HG03457 (cell line): Measurements from ENCODE around the gene GLYATL1.

Source experiments
- ATAC-seq: cut with Tn5 transposase; IDR thresholded peaks from one replicate; pipeline ENCODE4 v1.9.1; 2021; ENCODE audit warnings: moderate number of reproducible peaks; ENCODE audit not compliant: unreplicated experiment

Gene GLYATL1, protein sequence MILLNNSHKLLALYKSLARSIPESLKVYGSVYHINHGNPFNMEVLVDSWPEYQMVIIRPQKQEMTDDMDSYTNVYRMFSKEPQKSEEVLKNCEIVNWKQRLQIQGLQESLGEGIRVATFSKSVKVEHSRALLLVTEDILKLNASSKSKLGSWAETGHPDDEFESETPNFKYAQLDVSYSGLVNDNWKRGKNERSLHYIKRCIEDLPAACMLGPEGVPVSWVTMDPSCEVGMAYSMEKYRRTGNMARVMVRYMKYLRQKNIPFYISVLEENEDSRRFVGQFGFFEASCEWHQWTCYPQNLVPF

DNA sequence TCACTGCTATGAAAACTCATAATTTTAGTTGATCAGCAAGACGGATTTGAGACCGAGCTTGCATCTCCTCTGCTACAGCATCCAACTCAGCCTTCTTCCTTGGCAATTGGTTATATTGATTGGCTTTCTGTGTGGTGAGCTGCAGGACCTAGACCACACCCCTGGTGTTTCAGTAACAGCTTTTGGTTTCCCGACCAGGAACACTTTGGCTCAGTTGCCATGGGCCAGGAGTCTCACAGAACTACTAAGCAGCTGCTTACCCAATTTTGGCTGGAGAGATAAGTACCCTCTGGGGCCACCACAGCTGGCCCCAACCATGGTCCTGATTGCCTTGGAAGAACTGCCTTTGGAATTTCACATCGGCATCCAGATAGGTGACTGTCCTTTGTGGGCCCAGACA, at the start of gene GLYATL1:
Gene GLYATL1 (plus strand): TSS at position 212 of the 400 bp plus-strand sequence. CDS start 7,600 bp downstream, outside the sequence.
- ATAC-seq = no peak

DNA sequence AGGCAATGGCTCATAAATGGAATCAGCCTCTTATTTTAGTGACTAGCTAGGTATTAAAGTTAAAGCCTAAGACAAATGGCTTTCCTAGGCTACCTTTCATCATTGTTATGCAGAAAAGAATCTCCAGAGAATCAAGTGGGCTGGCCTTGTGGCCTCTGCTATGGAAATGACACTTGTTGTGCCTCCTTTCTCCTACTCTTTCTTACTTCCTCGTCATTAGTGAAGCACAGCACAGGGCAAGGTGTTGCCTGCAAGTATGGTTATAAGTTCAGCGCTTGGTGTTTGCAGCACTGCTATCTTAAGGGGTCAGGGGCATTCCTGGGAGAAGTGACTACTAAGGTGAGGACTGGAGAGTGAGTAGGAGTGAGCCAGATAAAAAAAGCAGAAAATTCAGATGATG, 45.4 kb upstream of the GLYATL1 start:
- no peak for ATAC-seq

DNA sequence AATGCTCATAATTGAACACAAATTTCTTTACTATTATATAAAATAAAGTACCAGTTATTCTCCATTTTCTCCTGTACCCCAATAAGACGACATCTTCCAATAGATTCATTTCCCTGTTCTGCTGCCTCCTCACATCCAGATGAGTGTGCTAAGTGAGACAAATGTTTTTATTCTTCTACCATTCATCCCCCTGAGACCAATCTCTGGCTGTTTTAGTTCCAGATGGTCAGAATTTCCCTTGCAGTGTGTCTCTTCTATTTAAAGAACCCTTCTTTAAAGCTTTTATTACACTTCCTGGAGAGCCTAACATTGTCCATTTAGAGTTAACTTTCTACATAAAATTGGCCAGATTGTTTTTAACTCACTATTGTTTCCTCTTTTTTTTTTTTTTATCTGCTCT, 41.2 kb upstream of the GLYATL1 start:
- no peak for ATAC-seq

DNA sequence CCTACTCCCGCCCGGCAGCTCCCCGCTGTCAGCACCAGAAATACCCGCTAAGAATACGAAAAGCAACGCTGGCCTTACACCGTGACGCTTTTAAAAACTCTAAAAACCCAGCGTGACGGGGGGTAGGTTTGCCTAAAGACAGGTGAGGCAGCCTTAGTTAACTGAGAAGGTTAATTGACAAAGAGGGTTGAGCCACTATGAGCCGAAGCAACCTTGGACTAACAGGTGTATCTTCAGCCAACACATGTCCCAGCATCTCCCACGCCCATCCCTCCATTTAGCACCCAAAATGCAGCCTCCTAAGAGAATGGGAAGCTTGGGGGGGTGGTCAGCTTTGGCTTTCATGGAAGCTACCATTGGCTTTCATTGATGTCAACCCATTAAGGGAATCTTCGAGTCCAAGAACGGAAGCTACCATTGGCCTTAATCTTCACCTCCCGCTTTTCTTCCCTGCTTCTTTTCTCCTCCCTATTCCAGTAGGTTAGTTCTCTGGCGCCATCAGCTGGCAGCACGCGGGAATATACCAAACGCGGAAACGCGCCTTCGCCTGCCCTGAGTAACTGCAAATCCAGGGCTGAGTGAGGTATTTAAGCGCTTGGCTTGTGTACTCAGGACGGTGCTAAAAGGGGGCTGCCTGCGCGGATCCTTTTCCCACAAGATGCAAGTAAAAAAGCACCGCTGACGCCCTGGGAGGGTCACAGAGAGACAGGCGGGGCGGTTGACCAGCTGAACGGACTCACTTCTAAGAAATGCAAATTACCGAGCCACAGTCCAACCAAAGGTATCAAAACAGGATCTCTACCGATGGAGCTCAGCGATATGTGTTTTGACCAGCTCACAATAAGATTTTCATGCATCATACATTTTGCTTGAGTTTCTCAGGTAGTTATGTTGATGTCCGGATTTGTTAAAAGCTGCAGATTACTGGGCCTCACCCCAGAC, 38.5 kb upstream of the GLYATL1 start:
- no peak for ATAC-seq

DNA sequence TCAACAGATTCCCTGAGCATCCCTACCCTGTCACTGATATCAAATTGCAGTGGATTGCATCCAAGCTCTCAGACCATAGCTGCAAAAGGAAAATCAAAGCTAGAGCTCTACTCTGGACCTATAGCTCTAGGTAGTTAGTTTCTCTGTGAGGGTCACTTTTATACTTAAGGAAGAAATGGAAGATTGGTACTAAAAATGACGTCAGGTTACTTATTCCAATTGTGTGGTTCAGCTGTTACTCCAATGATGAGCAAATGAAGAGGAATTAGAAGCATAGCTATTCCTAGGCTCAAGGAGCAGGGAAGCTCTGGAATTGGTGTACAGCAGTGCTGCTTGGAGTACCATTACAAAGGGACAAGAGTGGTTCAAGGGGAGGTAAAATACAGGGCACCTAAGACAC, 36.4 kb upstream of the GLYATL1 start:
- ATAC-seq = no peak

DNA sequence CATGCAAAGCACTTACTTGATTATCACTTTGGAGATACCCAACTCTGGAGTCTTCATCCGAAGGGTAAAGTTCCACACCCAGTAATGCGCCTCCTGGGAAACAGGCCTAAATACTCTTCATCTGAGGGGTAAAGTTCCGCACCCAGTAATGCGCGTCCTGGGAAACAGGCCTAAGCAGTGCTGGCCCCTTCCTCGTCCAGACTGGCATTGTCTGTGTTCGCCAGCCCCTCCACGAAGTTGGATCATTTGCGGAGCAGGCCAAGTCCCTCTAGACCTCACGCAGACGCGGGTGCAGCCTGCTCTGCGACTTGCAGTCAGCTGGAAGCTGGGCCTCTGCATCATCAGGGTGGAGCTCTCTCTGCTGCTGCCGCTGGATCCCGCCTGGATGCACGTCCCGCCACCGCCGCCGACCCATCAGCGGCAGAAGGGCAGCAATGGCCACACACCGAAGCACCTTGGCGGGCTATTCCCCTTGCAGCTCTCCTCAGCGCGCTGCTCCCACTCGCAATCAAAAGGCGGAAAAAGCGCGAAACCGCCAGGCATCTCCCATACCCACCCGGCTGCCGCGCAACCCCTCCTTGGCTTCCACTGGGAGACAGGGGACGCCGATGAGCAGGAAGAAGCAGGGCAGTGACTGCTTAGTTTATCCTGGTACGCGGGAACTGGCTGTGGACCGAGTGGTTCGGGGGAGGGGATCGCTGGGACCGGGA, 34.1 kb upstream of the GLYATL1 start:
- no peak for ATAC-seq

DNA sequence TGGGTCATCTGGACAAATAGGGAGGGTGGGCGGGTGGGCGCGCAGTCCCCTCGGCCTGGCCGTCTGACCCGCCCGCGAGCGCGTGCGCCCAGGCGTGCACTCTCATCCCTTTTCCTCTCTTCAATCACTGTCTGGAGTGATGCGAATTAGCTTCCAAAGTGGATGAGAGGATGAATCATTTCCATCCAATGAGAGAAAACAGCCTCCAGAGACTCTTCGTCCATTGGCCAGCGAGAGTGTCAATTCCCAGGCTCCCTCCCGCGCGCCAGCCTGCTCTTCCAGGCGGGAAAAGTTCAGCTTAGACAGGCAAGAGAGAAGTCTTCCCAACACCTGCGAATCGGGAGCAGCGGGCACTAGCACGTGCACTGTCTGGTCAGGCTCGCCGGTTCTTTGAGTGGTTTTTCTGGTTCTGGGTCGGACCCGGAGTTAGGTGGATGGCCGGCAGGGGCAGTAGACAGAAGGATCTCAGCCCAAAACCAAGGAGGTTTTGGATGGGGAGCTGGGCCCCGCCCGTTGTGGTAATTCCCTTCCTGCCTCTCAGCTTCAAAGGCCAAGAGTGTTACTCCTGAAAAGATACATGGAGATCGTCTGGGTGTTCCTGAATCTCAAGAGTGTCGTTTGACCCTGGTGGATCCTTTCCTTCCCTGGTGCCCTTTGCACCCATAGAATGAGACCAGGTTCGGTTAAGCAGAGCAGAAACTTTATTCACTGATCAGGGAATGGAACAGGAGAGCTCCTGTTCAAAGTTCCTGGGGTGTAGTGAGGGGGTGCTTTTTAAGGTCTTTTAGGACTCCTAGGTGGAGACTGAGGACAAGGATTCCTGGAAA, 33.4 kb upstream of the GLYATL1 start:
- no peak for ATAC-seq

DNA sequence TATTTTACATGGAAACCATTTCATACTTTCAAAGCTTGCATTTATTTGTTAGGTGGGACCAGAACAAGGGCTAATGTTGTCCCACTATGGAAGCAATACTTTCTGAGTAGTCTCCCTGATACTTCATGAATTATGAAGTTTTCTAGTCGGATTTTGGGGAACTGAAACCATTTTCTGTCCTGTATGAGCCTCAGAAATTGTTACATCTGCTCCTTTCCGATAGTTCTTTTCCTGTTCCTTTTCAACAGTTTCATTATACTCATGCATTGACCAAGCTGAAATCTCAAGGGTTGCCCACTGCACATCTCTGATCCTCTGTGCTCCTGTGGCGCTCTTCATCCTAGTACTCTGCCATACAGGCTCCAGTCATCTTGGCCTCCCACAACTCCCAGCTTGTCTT, 31.5 kb upstream of the GLYATL1 start:
- no peak for ATAC-seq

DNA sequence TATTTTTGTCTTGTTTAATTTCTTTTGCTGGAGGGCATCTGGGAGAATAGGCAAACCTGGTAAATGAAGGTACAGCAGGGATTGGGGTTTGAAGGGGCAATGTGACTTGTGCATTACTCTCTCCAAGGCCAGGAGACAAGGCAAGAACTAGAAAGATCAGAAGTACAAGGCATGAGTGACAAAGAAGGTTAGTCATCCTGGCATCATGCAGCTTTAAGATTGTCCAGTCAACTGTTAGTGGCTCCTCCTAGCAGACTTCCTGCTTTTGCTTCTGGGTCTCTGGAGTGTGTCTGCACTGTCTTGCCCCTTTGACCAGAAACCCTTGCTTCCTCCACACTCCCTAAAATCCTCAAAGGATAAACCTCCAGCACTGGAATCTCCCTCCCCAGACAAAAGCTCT, 27.2 kb upstream of the GLYATL1 start:
- no peak for ATAC-seq

DNA sequence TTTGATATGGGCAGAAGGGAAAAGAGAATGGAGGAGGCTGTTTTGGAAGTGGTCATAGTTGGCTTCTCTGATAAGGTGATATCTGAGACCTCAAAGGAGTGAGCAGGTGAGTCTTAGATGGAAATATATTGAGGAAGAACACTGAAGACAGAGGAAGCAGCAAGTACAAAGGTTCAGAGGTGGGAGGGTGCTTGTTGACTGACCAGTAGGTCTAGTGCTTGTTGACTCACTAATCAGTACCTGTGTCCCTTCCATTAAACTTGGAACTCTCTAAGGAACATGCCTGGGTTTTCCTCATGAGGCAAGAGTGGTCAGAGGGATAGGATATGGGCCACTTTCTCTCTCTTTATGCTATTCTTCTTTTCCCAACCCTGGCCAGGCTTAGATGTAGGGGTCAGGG, 25.6 kb upstream of the GLYATL1 start:
- ATAC-seq = no peak

DNA sequence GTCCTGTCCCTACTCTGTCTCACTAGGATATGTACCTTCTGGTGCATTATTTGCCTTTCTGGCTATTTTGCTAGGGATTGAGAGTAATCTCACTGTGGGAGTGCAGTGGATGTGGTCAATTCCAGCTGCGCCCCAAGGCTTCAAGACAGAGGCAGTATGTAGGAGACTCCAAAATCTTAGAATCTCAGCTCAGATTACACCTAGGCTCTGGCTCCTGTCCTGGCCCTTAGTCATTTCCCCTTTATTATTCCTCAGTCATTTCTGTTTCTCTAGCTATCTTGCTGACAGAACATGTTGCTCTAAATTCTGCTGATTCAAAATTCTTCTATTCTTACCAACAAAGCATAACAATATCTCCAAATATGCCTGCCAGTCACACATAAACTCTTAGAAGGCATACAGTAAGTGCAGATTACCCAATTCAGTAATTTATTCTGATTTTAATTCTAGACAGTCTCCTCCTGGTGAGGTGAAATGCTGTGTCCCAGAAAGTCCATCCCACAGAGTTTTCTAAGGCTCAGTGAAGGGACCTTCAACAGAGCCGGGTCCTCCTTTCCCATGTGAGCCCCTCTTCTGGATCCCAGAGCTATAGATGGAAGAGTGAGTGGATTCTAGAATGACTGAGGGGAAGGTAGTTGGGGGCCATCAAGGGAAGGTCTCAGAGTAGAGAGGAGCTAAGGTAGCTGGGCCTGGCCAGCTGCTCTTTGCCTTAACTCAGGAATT, 24.3 kb upstream of the GLYATL1 start:
- ATAC-seq = no peak

DNA sequence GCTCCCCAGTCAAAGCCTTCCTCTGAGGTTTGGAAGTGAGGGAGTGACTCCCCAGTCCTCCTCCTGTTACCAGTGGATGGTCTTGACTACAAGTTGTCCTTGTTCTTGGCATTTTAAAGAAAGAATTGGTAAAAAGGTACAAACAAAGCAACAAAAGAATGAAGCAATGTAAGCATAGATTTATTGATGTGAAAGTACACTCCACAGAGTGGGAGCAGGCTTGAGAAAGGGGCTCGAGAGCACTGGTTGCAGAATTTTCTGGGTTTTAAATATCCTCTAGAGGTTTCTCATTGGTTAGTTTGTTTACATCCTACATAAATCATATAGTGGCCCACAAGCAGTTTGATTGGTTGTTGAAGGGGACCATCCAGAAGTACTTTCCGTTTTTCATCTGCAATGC, 22.7 kb upstream of the GLYATL1 start:
- ATAC-seq = no peak

DNA sequence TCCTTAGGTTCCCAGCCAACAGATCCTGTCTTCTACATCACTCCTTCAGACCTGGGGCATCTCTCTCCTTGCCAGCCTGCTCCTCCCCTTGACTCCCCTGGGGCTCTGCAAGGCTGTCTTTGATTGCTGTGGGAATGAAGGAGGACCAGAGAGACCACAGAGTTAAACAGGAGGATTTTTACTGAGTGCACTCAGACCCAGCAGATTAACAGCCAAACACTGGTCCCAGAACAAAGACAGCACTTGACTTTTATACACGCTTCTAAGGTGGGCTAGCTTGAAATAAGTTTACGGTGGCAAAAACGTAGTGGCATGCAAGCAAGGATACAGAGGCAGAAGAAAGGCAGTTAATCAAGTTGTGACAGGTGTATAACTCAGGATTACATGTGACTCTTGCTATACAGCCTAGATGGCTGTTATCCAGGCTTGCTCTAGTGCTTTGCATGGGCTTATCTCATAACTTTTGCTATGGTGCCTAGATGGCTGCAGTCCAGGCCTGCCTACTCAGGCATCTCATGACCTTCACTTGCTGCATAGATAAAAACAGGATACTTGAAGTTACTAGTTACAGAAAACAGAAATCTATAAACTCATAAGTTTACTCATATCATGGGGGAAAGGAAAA, 22.0 kb upstream of the GLYATL1 start:
- no peak for ATAC-seq

DNA sequence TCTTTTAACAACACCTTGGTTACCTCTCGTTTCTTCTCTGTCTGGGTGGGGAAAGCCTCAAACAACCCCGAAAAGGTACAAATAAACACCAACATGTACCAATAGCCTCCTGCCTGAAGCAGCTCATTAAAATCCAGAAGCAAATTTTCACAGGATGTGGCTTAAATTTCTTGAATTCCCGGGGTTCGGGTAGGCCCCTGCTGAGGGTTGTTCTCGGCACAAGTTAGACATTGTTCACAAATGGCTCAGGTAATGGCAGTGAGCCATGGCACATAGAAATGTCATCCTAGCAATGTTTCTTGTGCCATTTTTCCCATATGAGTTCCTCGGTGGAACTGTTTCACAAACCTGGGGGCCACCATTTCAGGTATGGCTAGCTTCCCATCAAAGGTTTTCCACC, 19.7 kb upstream of the GLYATL1 start:
- ATAC-seq = no peak

DNA sequence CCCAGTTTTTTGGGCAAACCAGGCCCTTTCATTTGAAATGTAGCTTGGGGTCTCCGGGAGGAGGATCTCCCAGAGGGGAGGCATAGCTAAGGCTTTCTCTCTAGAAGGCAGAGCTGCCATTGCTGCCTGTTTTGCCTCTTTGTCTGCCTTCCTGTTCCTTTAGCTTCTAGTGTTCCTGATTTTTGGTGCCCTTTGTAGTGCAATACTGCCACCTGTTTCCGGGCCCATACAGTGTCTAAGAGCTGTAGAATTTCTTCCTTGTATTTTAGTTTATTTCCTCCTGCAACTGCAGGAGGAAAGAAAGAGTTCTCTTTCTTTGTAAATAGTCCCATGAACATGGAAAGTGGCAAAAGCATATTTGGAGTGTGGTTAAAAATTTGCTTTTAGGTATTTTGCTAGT, 19.3 kb upstream of the GLYATL1 start:
- ATAC-seq = no peak

DNA sequence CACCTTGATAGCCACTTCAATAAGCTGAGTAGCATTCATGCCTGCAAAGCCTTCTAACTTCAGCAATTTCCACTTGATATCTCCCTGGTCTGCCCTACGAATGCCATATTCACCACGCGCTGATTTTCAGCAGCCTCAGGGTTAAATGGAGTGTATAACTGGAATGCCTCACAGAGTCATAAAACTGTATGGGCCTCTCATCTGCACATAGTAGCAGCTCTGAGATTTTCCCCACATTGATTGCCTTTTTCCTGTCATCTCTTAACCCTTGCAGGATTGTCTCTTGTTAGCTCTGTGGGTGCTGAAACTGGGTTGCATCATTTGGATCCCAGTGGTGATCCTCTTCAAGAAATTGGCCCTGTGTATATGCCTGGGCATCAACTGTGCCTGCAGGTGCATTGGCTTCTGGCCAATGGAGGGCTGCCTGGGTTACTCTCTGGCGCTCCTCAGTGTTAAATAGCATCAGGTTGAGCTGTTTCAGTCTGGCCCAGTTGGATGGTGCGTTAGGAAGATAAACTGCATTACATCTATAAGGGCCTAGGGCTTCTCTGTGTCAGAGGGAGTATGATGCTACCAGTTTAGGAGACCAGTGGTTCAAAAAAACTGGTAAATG, 17.4 kb upstream of the GLYATL1 start:
- ATAC-seq = no peak

DNA sequence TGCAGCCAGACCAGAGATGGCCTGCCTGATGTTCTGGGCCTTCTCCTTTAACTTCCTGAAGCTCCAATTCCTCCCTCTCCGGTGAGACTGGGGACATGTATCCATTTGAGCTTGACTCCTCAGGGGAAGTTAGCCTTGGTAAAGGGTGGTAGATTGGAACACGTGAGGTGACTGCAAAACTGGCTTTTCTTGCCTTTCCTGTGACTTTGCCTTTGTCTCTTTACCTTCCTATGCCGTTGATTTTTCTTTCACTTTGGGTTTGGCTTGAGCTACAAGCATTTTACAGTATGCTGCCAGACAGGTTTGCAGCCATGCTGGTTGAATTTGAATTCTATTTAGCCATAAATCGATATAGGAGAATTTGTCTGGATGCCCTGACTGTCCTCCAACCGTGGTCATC, 16.8 kb upstream of the GLYATL1 start:
- no peak for ATAC-seq

DNA sequence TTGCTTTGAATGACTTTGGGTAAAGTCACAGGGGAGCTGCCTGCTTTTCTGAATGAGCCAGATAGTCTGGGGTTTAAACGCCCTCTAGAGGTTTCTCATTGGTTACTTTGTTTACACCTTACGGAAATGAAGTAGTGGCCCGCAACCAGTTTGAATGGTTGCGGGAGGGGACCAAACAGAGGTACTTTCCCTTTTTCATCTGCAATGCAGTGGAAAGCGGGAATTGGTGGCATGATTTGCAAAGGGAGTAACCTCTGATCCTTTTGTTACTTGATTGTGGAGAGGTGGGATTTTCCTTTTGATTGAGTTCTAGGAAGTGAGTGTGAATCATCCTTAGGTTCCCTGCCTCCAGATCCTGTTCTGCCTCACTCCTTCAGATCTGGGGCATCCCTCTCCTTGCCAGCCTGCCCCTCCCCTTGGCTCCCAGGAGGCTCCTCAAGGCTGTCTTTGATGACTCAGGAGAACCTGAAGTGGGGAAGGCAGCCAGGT, 15.9 kb upstream of the GLYATL1 start:
- no peak for ATAC-seq

DNA sequence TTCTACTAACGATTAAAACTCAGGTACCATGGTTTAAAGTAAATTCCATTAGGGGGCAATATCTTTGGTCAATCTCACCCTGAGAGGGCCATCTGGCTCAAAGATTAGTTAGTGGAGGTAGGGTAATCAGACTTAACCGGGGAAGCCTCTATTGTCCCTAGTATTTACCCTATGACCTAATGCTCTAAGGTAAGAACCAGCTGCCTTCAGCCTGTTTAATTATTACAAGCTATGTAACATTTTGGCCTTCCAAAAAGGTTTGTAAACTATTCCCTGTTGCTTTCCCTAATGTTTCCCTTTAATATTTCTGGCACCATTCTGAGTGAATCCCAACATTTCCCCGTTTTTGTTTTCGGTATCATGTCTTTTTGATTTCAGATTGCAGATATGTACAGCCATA, 15.1 kb upstream of the GLYATL1 start:
- ATAC-seq = no peak
